IPS-NIHi7 (cell line): ENCODE data around the gene ZNF768.
"Not testable (repeated sequence)": the region's sequence is repeated elsewhere in the genome, so short reads cannot be mapped to it uniquely, and the experiment has no call there.

Experiments used
- DNase-seq: peaks from one replicate; pipeline ENCODE4 v3.0.0; 2012; ENCODE audit warnings: mixed read lengths; ENCODE audit errors: extremely low spot score

The ZNF768 gene

DNA sequence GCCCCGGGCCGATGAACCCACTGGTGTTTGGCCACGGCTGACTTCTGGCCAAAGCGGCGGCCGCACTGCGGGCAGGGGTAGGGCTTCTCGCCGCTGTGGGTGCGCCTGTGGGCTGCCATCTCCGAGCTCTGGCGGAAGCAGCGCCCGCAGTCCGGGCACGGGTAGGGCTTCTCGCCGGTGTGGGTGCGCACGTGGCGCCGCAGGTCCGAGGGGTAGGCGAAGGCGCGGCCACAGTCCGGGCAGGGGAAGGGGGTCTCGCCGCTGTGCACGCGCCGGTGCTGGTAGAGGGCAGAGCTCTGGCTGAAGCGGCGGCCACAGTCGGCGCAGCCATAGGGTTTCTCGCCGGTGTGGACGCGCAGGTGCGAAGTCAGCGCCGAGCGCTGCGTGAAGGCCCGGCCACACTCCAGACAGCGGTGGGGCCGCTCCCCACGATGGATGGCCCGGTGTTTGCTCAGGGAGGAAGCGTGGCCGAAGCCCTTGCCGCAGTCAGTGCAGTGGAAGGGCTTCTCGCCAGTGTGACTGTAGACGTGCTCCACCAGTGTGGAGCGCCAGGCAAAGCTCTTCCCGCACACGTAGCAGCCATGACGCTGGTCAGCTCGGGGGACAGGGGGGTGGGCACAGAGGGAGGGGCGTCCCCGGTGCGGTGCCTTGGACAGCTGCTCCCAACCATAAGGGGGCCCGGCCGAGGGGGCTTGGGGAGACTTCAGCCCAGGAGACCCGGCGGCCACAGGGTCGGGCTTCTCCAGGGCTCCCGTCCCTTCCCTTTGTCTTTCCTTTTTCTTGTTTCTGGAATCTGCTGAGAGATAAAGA is 29.2 kb upstream of the ZNF768 start:
- DNase-seq: no peak

DNA sequence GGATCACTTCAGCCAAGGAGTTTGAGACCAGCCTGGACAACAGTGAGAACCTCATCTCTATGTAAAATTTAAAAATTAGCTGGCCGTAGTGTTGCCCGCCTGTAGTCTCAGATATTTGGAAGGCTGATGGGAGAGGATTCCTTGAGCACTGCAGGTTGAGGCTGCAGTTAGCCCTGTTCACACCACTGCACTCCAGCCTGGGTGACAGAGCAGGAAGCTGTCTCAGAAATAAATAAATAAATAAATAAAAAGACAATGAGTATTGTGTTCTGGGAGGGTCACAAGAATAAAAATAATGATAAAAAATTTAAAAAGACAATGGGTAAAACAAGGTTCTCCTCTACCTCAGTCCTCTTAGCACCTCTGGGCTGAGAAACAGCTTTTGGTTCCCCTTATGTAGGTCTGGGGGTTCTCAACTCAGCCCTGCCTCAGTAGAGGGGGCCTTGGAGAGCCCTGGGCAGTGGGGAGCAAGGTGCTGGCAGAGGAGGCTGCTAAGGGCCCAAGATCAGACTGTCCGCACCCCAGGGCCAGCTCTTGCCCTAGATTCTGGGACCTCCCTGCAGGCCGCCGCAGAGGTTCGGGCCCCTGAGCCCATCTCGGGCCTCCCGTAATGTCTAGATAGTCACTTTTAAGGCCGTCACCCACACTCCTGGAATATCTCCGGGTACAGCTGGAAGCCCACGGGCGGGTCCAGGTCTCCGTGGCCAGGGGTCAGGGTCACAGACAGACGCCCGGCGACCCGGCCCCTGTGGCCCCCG is 28.4 kb upstream of the ZNF768 start:
- DNase-seq: no peak

DNA sequence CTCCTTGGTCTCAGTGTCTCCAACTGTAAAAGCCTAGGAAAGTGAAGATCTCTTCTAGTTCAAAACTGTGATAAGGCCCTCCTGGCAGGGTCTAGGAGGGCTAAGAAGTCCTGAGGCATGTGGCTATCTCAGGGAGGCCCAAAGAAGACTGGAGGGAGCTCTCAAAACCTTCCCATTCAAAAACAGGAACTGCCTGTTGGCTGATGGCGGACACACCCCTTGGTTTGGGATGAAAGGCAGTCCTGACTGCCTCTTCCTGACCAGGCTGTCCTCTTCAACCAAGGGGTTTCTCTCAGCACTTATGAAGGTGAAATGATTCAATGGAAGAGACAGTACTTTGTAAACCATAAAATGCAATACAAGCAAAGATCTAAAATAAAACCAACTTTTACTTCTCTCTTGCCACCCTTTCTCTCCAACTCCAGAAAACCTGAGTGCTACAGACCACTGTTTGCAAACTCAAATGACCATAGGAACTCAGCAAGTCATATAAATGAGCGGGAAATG is 27.1 kb upstream of the ZNF768 start:
- no peak for DNase-seq

DNA sequence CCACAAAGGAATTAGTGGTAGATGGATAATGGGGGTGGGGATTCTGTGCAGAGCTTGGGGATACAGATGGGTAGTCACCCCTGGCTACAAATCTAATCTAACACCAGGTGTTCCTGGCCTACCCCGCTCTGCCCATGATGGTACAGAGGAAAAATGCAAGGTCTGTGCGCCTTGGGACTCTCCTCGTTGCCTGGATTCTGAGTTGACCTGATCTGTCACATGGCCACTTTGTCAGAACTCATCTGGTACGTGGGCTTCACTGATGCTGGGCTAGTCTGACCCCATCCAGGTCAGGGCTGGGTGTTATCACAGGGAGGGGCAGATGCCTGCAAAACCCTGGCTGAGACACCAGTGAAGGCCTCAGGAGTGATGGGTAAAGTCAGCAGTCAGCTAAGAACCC is 26.6 kb upstream of the ZNF768 start:
- DNase-seq: no peak

DNA sequence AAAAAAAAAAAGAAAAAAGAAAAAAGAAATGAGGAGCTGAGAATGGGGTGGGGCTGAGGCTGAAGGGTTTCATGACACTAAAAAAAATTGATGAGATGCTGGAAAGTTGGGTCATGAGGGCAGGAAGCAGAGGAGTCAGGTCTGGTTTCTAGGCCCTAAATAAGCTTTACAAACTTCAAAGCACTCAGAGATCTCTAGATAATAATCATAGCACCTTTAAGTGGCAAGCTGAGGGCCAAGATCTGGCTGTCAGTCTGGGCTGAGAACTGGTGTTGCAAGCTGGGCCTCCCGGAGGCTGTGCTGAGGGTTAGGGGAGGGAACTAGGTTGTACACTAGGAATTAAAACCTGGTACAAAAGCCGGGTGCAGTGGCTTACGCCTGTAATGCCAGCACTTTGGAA is 25.4 kb upstream of the ZNF768 start:
- DNase-seq: no peak

DNA sequence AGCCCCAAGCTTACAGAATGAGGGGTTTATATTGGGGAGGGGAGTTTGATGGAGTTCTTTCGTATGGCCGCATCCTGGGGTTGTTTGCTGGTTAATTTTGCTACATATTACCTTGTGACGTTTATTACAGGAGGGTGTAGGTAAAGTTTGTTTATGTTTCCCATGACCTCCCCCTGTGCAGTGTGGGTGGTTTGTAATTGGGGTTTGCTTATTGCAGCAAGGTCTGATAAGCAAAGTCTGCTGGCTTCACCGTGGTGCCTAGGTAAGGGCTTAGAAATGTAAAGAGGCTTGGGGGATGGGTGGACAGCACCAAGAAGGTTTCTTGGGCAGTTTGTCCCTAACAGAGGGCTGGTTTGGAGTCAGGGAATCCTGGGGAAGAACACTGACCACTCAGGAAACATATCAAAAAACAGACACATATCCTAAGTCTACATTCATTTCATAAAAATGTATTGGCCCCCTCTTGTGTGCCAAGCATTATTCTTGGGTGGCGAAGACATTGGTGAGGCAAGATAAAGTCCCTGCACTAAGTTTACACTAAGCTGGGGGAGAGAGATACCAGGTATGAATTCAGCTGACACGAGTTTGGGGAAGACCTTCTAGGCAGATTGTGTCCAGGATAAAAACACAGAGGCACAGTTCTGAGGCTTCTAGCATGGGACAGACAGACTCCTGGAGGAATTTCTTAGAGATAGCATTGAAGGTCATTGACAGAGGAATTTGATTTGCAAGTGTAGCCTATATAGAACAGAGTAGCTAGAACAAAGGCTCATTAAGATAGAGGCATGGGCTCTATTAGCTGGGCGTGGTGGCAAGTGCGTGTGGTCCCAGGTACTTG is 22.3 kb upstream of the ZNF768 start:
- no peak for DNase-seq

DNA sequence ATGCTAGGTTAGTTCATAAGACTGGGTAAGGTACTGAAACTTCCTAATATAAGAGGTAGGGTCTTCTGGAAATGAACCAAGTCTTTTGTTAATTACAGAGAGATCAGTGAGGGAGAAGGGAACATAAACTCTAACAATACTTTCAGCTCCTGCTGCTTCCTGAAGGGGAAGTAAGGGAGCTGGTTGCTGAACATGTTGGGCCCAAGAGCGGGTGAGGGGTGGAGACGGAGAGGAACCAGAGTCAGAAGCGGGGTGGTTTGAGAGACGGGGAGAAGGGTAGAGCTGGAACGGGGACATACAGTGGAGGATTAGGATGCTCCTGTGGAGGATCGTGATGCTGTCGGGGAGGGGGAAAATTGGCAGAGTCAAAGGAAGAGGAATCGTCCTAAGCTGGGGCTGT is 19.7 kb upstream of the ZNF768 start:
- DNase-seq: no peak

DNA sequence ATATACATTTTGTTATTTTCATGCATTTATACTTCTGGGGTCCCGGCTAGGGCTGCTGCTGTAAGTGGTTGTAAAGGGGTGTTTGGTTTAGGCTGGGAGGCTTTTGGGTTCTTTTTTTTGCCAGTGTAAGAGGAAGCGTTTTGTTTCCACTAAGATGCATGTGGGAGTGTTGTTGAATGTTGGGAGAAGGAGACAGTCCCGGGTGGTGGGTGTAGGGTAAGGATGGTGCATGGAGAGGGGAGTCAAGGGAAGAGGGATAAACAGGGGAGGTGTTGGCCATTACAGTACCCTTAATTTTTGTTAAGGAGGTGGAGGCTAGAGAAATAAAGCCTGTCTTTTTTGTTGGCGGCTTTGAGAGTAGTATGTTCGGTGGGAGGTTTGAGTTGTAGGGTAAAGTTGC is 16.7 kb upstream of the ZNF768 start:
- no peak for DNase-seq

DNA sequence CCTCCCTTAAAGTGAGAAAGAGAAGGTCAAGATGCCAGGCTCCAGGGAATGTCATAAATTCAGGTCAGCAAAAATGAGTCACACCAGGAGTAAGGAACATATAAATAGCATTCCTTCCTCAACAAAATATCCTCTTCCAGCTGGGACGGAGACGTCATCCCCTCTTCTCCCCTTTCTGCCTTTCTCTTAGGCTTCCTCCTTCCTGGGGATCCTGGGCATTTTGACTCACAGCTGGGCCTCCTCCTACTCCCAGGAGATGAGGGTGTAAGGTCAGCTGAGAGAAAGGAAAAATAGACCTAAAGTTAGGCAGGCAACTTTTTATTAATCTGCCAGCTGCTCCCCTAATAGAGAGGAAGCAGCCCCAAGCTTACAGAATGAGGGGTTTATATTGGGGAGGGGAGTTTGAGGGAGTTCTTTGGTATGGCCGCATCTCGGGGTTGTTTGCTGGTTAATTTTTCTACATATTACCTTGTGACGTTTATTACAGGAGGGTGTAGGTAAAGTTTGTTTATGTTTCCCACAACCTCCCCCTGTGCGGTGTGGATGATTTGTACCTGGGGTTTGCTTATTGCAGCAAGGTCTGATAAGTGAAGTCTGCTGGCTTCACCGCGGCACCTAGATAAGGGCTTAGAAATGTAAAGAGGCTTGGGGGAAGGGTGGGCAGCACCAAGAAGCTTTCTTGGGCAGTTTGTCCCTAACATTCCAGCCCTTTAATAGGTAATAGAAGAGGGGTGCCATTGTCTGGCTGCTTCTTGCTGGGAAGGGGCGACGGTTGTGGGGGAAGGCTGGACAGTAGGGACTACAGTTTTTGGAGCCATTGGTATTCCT is 15.3 kb upstream of the ZNF768 start:
- DNase-seq: no peak

DNA sequence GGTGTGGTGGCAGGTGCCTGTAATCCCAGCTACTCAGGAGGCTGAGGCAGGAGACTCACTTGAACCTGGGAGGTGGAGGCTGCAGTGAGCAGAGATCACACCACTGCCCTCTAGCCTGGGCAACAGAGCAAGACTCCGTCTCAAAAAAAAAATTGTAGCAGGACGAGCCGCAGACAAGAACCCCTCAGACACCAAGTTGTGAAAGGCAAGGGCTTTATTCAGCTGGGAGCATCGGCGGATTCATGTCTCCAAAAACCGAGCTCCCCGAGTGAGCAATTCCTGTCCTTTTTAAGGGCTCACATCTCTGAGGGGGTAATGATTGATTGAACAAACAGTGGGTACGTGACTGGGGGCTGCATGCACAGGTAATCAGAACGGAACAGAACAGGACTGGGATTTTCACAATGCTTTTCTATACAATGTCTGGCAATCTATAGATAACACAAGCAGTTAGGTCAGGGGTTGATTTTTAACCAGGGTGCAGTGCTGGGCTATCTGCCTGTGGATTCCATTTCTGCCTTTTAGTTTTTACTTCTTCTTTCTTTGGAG is 14.6 kb upstream of the ZNF768 start:
- not testable (repeated sequence) for DNase-seq

DNA sequence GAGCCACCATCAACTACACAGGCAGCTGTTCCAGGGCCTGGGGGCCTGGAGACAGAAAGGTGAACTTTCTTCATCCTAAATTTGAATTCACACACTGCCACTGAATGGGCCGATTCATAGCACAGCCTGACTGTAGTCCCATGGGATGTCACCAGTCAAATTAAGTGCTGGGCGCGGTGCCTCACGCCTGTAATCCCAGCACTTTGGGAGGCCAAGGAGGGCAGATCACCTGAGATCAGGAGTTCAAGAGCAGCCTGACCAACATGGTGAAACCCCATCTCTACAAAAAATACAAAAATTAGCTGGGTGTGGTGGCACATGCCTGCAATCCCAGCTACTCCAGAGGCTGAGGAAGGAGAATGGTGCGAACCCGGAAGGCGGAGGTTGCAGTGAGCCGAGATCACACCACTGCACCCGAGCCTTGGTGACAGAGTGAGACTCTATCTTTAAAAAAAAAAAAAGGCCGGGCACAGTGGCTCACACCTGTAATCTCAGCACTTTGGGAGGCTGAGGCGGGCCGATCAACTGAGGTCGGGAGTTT is 13.7 kb upstream of the ZNF768 start:
- DNase-seq: not testable (repeated sequence)

DNA sequence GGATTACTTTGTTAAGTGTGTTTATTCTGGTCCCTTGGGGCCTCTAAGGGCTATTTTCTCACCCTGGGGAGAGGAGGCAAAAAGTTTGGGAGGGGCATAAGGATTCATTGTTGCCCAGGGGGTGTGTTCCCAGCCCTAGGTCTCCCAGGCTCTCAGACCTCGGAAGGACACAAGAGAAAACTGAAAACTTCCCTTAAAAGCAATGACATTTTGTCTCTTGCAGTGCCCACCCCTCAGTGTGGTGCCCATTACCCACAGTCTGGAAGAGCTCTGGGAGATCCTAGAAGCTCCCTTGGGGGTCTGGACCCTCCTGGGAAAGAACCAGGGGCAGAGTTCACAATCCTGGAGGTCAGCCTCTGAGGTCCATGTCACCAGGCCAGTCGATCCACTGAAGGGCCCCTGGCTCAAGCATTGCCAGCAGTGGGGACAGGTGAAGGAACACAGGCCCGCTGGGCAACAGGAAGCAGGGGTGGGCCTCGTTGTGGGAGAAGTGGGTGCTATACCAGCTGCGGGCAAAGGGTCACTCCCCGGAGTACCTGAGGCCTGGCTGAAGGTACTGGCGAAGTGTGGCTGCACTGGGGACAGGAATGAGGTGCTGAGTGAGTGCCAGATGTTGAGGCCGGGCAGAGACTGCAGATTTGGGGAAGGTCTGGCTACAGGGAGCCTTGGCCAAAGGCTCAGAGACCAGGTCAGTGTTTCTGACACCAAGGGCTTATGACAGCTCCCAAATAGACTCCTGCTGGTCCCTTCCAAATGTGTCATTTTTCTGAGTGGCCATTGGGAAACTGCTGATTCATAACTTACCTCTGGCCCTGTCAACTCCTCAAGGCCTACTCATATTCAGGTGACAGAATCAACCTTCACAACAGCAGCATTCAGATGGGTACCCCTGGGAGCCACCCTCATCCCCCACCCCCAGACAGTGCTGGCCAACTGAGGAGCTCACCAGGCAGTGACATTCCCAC is 12.9 kb upstream of the ZNF768 start:
- no peak for DNase-seq

DNA sequence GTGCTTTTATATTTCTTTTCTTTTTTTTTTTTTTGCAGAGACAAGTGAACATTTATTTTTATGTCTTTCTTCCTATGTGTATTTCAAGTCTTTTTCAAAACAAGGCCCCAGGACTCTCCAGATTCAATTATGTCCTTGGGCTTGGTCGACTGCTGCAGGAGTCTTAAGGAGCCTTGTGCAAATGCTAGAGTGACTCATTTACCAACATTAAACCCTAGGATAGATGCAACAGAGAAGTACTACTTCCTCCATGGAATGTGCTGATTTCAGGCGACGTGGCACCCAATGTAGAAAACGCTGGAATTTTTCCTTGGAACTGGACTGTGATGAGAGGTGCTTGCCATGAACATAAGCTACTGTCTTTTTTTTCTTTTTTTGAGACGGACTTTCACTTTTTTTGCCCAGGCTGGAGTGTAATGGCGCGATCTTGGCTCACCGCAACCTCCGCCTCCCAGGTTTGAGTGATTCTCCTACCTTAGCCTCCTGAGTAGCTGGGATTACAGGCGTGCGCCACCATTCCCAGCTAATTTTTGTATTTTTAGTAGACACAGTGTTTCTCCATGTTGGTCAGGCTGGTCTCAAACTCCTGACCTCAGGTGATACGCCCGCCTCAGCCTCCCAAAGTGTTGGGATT is 10.1 kb upstream of the ZNF768 start:
- not testable (repeated sequence) for DNase-seq

DNA sequence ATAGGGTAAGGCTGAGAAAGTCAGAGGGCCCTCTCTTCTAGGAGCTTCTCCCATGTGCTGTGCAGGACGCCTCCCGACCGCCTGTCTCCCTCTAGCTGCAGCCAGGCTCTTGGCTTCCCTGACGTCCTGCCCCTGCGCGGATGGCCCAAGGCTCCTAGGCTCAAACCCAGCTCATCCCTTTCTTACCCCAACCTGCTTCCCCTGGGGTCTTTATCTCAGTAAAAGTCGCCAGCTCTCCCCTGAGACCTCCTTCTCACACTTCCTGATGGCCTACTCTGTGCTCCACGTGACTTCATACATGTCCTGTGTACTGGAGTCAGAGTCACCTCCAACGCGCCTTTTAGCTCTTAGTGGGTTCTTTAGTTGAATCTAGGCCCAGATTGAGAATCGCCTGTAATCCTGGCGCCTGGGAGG is 9.4 kb upstream of the ZNF768 start:
- peak; percentile 80 for DNase-seq

DNA sequence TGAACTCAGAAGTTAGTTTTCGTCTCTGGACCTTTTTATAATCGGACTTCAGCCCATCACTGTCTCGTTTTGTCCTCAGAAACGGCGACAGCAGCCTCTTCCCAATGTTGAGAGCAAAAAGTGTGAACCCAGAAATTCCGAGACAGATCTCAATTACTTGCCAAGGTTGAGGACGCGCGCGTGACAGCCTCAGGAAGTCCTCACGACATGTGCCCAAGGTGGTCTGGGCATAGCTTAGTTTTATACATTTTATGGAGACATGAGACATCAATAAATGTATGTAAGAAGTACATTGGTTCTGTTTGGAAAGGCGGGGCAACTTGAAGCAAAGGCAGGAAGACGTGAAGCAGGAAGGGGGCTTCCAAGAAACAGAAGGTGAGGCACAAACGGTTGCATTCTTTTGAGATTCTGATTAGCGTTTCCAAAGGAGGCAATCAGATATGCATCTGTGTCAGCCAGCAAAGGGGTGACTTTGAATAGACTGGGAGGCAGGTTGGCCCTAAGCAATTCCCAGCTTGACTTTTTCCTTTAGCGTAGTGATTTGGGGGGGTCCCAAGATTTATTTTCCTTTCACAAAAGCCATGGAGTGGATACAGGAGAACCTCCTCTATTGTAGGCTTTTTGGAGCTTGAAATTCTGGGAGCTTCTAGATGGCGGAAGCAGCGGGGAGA is 8.9 kb upstream of the ZNF768 start:
- DNase-seq: no peak

DNA sequence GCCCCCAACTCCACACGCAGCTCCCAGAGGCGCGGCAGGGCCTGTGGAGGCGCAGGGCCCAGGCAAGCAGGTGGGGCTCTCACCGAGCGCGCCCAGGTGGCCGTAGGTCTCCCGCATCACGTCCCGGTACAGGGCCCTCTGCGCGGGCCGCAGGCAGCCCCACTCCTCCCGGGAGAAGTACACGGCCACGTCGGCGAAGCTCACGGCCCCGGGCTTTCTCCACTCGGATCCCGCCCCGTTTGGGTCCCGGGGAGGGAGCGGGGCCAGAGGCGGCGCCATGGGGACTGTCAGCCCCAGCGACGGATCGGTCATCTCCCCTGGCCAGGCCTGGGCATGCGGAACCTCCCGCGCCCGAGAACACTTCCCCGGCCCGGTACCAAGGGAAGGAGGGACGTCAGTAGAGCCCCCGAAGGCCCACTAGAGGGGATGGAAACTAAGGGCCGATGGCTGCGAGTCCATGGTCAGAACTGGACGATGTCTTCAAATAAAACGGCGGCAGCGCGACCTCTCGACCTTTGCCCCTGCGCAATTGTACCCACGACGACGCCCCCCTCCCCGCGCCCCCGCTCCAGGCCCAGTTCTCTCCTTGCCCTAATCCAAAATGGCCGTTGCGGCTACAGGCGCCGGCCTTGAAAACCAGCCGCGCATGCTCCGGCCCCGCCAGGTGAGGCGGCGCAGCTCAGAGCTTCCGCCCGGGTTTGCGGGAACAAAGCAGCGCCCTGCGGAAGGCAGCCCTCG is 8.2 kb upstream of the ZNF768 start, which contains the start of gene ZNF747:
Gene ZNF747, minus strand, starts transcription at position 491 of the 738 bp plus-strand sequence. Its CDS starts 179 bp downstream, at position 312.
- peak; percentile 87 for DNase-seq

DNA sequence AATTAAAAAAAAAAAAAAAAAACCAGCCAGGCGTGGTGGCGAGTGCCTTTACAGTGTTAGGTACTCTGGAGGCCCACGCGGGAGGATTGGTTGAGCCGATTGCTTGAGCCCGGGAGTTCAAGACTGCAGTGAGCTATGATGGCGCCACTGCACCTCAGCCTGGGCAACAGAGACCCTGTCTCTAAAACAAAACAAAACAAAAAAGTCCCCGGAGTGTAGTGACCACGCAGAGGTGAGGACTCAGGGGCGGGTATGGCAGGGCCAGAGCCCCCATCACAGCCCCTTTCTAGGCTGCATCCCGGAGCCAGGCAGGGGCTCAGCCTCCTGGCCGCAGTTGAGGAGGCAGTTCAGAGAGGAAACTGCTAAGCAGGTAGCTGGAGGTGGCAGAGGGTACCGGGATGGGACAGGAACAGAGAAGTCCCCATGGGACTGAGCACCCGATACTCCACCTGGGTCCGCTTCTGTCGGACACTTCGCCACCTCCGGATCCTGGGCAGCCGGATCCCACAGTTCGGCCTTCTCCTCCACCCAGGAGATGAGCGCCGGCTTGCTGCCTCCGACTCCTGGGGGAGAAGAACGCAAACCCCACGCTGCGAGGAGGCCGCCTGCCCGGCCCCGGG is 7.5 kb upstream of the ZNF768 start:
- no peak for DNase-seq
